ENCODE measurements around the gene TNPO3.

Gene TNPO3

DNA sequence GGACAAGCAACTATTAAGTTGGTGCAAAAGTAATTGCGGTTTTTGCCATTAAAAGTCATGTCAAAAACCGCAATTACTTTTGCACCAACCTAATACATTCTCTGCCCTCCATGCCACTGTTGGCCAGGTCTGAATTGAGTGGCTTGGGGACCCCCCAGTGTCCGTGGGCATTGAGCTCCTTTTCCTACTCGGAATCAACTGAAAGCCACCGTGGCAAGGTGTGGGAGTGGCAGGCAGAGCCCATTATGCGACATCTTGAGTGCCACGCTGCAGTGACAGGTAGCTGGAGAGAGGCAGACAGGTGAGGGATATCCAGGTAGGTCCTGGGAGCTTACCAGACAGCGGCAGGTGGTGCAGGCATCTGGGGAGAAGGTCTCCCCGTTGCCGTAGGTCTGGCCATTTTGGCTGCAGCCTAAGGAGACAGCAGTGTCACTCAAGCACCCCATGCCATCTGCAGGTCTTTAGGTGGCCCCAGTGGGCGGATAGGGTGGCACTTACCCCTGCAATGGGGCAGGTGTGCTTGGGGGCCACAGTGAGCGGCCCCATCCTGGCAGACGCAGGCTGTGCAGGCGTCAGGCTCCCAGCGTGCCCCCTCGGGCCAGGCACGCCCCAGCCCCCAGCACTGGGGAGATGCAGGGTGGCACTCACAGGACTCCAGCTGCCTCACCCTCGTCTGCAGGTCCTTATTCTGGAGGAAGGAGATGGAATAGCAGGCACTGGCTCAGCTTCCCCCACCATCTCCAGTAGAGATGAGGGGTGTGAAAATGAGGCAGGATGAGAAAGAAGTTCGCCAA, 147.9 kb downstream of the TNPO3 start:
- H3K9ac ChIP-seq (ENCODE audit: low read length) = no peak overlapping the region
- H3K4me3 ChIP-seq (ENCODE audit: low read length) = no peak overlapping the region
- H3K79me2 ChIP-seq (ENCODE audit: low read length) = no peaks in the 10 kb centered on the region

DNA sequence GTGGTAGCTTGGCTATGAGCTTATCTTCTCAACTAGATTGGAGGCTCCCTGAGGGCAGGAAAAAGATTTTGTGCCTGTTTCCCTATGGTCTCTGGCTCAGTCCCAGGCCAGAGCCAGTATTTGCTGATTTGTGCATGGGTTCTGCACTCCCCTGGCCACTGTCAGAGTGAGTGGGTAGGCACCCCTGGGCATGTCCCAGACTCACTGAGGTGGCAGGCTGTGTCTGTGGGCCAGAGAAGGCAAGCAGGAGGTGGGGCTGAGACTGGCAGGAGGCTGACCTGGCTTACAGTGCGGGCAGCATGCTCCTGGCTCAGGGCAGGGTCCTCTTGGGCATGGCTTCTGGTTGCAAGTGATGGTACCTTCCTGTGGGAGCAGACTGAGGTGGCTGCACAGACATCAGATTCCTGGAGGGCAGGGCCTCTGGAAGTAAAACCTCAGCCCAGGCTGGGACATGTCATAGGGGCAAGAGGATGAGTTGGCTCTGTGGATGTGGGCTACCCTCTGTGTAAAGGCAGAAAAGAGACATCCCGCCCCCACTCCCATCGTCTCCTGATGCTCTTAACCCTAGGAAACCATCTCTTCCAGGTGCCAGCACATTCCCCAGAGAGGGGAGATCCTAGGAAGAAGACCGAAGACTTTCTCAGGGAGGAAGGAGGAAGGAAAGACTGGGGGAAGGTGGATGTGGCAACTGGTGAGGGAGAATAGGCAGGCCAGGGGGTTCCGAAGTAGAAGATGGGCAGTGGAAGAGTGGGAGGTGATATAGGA, 148.7 kb downstream of the TNPO3 start:
- H3K4me1 ChIP-seq (ENCODE audit: low read length) = peaks cover 30% of the 10 kb centered on the region
- no peak overlapping the region for H3K9ac ChIP-seq (ENCODE audit: low read length)
- no peak overlapping the region for H3K4me3 ChIP-seq (ENCODE audit: low read length)
- no peak overlapping the region for H3K27ac ChIP-seq (ENCODE audit: low read length)
- no peak for TF ChIP-seq EZH2phosphoT487 (IDR thresholded peaks at IDR 0.05; ENCODE audit: low read depth)
- TF ChIP-seq, protein P1, sequence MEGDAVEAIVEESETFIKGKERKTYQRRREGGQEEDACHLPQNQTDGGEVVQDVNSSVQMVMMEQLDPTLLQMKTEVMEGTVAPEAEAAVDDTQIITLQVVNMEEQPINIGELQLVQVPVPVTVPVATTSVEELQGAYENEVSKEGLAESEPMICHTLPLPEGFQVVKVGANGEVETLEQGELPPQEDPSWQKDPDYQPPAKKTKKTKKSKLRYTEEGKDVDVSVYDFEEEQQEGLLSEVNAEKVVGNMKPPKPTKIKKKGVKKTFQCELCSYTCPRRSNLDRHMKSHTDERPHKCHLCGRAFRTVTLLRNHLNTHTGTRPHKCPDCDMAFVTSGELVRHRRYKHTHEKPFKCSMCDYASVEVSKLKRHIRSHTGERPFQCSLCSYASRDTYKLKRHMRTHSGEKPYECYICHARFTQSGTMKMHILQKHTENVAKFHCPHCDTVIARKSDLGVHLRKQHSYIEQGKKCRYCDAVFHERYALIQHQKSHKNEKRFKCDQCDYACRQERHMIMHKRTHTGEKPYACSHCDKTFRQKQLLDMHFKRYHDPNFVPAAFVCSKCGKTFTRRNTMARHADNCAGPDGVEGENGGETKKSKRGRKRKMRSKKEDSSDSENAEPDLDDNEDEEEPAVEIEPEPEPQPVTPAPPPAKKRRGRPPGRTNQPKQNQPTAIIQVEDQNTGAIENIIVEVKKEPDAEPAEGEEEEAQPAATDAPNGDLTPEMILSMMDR (IDR thresholded peaks at IDR 0.05; ENCODE audit: low read depth, low read length) = no peak
- no peaks in the 10 kb centered on the region for H4K20me1 ChIP-seq (ENCODE audit: insufficient read depth, low read length)
- H3K4me2 ChIP-seq (ENCODE audit: low read length) = no peak overlapping the region
- H3K9me3 ChIP-seq (ENCODE audit: insufficient read depth, low read length) = no peaks in the 10 kb centered on the region
- no peaks in the 10 kb centered on the region for H3K79me2 ChIP-seq (ENCODE audit: low read length)
- H3K27me3 ChIP-seq (ENCODE audit: low read depth, low read length) = no peaks in the 10 kb centered on the region
- H2AFZ ChIP-seq (ENCODE audit: low read depth, low read length) = no peak overlapping the region
- no peaks in the 10 kb centered on the region for H3K36me3 ChIP-seq (replicated peaks; ENCODE audit: low read depth, low read length)

More for the DNA sequence above, 147.9 kb downstream of the TNPO3 start:
- TF ChIP-seq, protein P1 (IDR thresholded peaks at IDR 0.05; ENCODE audit: low read depth, low read length) = no peak
- no peak for TF ChIP-seq EZH2phosphoT487 (IDR thresholded peaks at IDR 0.05; ENCODE audit: low read depth)
- no peaks in the 10 kb centered on the region for H3K27me3 ChIP-seq (ENCODE audit: low read depth, low read length)
- no peak overlapping the region for H2AFZ ChIP-seq (ENCODE audit: low read depth, low read length)
- H3K4me1 ChIP-seq (ENCODE audit: low read length) = peaks cover 37% of the 10 kb centered on the region
- H4K20me1 ChIP-seq (ENCODE audit: insufficient read depth, low read length) = no peaks in the 10 kb centered on the region
- no peak overlapping the region for H3K27ac ChIP-seq (ENCODE audit: low read length)
- H3K9me3 ChIP-seq (ENCODE audit: insufficient read depth, low read length) = no peaks in the 10 kb centered on the region
- no peaks in the 10 kb centered on the region for H3K36me3 ChIP-seq (replicated peaks; ENCODE audit: low read depth, low read length)
- H3K4me2 ChIP-seq (ENCODE audit: low read length) = no peak overlapping the region

DNA sequence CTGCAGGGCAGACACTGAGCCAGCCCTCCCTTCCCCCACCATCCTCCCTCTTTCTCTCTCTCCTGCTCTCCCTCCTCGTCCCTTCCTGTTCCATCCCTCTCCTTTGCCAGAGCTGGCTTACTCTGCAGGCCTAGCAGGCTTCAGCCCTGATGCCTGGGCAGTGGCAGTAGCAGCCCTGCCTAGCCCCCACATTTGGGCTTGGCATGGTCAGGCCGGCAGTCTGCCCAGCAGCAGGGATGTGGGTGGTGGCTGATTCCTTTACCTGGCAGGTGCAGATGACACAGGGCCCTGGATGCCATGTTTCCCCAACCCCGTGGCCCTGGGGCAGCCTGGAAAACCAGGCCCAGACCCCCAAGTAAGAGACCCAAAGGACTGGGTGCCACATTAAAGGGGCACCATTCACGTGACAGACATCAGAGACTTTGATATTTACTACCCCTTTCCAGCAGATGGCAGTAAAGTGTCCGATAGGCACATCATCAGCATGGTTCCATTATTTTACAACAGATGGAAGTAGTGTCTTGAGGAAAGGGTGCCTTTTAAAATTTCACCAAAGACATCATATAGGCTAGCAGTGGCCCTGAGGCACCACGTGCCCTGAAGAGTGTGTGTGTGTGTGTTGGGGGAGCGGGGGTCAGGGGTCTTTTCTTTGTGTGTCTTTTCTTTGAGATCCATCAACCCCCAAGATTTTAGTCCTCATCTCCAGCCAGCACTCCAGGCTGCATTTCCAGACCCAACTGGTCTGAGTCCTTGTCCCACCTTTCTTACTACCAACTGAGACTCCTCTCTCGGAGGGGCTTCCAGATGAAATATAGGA, 150.3 kb downstream of the TNPO3 start:
- no peak overlapping the region for H3K27ac ChIP-seq (ENCODE audit: low read length)
- peaks cover 3% of the 10 kb centered on the region; the same call in 1 of the 2 replicates for H3K9me3 ChIP-seq (ENCODE audit: insufficient read depth, low read length)
- no peaks in the 10 kb centered on the region for H3K79me2 ChIP-seq (ENCODE audit: low read length)
- peak overlapping the region; percentile 65 for H3K9ac ChIP-seq (ENCODE audit: low read length)
- peaks cover 22% of the 10 kb centered on the region for H3K4me1 ChIP-seq (ENCODE audit: low read length)
- H3K4me3 ChIP-seq (ENCODE audit: low read length) = peak overlapping the region; percentile 67
- peak overlapping the region; percentile 82 for H3K4me2 ChIP-seq (ENCODE audit: low read length)
- H3K27me3 ChIP-seq (ENCODE audit: low read depth, low read length) = no peaks in the 10 kb centered on the region
- no peaks in the 10 kb centered on the region for H4K20me1 ChIP-seq (ENCODE audit: insufficient read depth, low read length)
- H3K36me3 ChIP-seq (replicated peaks; ENCODE audit: low read depth, low read length) = no peaks in the 10 kb centered on the region
- TF ChIP-seq EZH2phosphoT487 (IDR thresholded peaks at IDR 0.05; ENCODE audit: low read depth) = no peak
- TF ChIP-seq, protein P1 (IDR thresholded peaks at IDR 0.05; ENCODE audit: low read depth, low read length) = peak; percentile 86
- H2AFZ ChIP-seq (ENCODE audit: low read depth, low read length) = peak overlapping the region; percentile 91

All from OCI-LY3 (cell line).